GM10847 (cell line): ENCODE results near the gene TBC1D8B.

Experiments used
- POLR2A ChIP-seq: IDR thresholded peaks from 2 replicates; pipeline ENCODE4 v1.6.1; 2011; ENCODE audit not compliant: insufficient read length; ENCODE audit errors: extremely low read depth

The TBC1D8B gene

DNA sequence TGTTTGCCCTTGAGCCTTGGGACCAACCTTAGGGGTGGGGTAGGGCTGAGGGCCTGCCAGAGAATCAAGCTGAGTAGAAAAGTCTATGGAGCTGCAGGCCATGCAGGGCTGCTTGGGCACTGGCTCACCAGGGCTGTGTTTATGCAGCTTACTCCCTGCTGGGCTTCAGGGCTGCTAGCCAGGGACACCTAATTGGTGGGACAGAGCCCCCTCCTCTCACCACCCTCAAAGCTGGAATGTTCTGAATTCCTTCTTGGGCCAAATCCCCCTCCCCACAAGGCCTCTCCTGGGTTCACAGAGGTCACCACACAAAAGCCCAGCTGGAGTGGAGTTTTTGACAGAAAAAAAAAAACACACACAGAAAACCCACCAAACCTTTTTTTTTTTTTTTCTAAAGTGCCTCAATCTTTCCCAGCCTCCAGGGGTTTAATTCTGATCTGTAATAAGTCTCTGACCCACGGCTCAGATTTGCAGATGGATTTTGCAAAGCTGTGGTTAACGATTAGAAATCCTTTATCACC lies 117.5 kb downstream of the TBC1D8B start, which contains the start of gene CLDN2:
Gene CLDN2, plus strand, starts transcription at position 471 of the 521 bp plus-strand sequence. CDS start 7,827 bp downstream, outside the sequence.
- TF ChIP-seq POLR2A, result no peak

DNA sequence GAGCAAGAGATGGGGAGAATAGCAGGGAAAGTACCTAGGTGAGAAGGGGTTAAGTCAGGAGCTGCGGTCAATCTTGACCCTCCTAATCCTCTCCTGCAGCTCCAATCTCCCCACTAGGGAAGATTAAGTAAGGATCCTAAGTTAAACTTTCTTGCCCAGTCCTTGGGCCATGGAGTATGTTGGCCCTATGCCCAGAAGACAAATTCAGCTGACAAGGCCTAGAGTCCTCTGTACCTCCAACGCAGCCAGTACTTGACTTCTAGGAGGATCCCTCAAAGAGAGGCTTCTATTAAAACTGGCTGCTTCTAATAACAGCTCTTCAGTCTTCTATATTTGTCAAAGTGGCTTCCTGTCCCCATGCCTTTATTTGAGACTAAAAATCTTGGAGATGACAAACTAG lies 119.2 kb downstream of the TBC1D8B start:
- no peak for TF ChIP-seq POLR2A
